ENCODE data around the gene TRIM71.
A peak's percentile ranks its signal among the peaks of the same experiment; 100 is the strongest.
"Not testable (repeated sequence)": the region's sequence is repeated elsewhere in the genome, so short reads cannot be mapped to it uniquely, and the experiment has no call there.

The TRIM71 gene

GRCh38 chr3:32817558-32818228 is at the start of gene TRIM71:
TRIM71 (plus strand) TSS chr3:32817997; CDS start chr3:32818081, 84 bp downstream.
- DNase-seq (ENCODE audit: low read depth in 2 of 2) = peak in 1 of 2 donors; percentile 22

GRCh38 chr3:32778389-32778788 is 39.4 kb upstream of the TRIM71 start:
- DNase-seq (ENCODE audit: low read depth in 2 of 2) = no peak
- H3K4me3 ChIP-seq (replicated peaks in 1 of 2; ENCODE audit: low read depth in 2 of 2, low read length in 2 of 2) = no peak overlapping the region
- no peak for TF ChIP-seq CTCF (IDR thresholded peaks at IDR 0.05; ENCODE audit: low read depth, low read length)

More at GRCh38 chr3:32817558-32818228, at the start of gene TRIM71:
- H3K4me3 ChIP-seq (replicated peaks in 1 of 2; ENCODE audit: low read depth in 2 of 2, low read length in 2 of 2) = peak within 1 kb of the TSS; percentile 26 to 30
- no peak for TF ChIP-seq CTCF (IDR thresholded peaks at IDR 0.05; ENCODE audit: low read depth, low read length)

GRCh38 chr3:32780071-32780734 is 37.6 kb upstream of the TRIM71 start:
- no peak for TF ChIP-seq CTCF (IDR thresholded peaks at IDR 0.05; ENCODE audit: low read depth, low read length)
- no peak overlapping the region for H3K4me3 ChIP-seq (replicated peaks in 1 of 2; ENCODE audit: low read depth in 2 of 2, low read length in 2 of 2)
- DNase-seq (ENCODE audit: low read depth in 2 of 2) = no peak

- DNase-seq (ENCODE audit: low read depth in 2 of 2) = peak; percentile 49 to 52
- H3K4me3 ChIP-seq (replicated peaks in 1 of 2; ENCODE audit: low read depth in 2 of 2, low read length in 2 of 2) = peak overlapping the region; percentile 60 to 61
Measured at GRCh38 chr3:32780735-32781210, 37.0 kb upstream of the TRIM71 start.

GRCh38 chr3:32781211-32781968 is 36.4 kb upstream of the TRIM71 start:
- peak; percentile 48 for TF ChIP-seq CTCF (IDR thresholded peaks at IDR 0.05; ENCODE audit: low read depth, low read length)
- peak overlapping the region; percentile 60 to 61 for H3K4me3 ChIP-seq (replicated peaks in 1 of 2; ENCODE audit: low read depth in 2 of 2, low read length in 2 of 2)
- DNase-seq (ENCODE audit: low read depth in 2 of 2) = peak; percentile 80 to 85

More at GRCh38 chr3:32780735-32781210, 37.0 kb upstream of the TRIM71 start:
- TF ChIP-seq CTCF (IDR thresholded peaks at IDR 0.05; ENCODE audit: low read depth, low read length) = no peak

GRCh38 chr3:32781969-32782270 is 35.9 kb upstream of the TRIM71 start:
- not testable (repeated sequence) for H3K4me3 ChIP-seq (replicated peaks in 1 of 2; ENCODE audit: low read depth in 2 of 2, low read length in 2 of 2); DNase-seq (ENCODE audit: low read depth in 2 of 2)

- no peak overlapping the region for H3K4me3 ChIP-seq (replicated peaks in 1 of 2; ENCODE audit: low read depth in 2 of 2, low read length in 2 of 2)
Measured at GRCh38 chr3:32782407-32782806, 35.4 kb upstream of the TRIM71 start.

More at GRCh38 chr3:32782407-32782806, 35.4 kb upstream of the TRIM71 start:
- TF ChIP-seq CTCF (IDR thresholded peaks at IDR 0.05; ENCODE audit: low read depth, low read length) = no peak
- no peak for DNase-seq (ENCODE audit: low read depth in 2 of 2)

All from cardiac fibroblast (primary cell).